ENCODE measurements around the gene YY1AP1.

YY1AP1 gene

DNA sequence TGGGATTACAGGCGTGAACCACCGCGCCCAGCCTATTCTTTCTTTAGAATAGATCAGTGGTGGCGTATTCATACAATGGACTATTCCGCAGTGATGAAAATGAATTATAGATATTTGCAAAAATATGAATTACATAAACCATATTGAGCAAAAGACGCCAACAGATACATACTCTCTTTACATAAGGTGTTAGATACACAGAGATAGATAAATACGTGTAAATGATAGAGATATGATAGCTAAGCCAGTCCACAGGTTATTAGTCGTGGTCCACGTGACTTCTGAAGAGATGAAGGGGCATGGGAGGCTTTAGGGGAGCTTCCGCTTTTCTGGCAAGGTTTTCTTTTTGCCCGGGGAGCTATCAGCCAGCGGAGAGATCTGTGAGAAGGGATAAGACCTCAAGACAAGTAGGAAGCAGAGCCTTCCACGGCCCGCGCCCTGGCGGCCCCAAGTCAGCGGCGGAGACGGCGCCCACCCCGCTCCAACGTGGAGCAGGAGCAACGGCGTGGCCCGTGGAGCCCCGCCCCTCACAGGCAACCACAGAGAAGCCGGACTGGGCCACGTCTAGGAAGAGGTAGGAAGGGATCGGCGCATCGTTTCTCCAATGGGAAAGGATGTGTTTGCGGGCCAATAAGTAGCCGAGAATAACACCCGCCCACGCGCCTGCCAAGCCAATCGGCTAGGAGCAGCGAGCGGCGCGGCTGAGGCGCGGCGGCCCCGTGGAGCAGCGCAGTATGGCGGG lies 78.9 kb downstream of the YY1AP1 start, which contains the start of gene MSTO1:
MSTO1 (plus strand) TSS at position 704 of the 742 bp plus-strand sequence; CDS start at position 735, 31 bp downstream.
- in situ Hi-C loops (cut with MboI; ENCODE audit: low sequenced_read_pairs) = no loop called here
- no peaks in the 10 kb centered on the region for H3K27me3 ChIP-seq (ENCODE audit: low read depth)
- H3K36me3 ChIP-seq (replicated peaks) = peaks cover 14% of the 10 kb centered on the region
- peaks cover 9% of the 10 kb centered on the region for H3K4me1 ChIP-seq
- no peaks in the 10 kb centered on the region for H3K9me3 ChIP-seq
- DNase-seq (ENCODE audit: low spot score in 2 of 2) = peak; percentile 97 to 98
- peak within 1 kb of the TSS; percentile 47 for H3K4me3 ChIP-seq

All from HAP-1 (cell line).